Hepatocyte (in vitro differentiated cells): ENCODE data around the gene GPATCH8. TPM values are rescaled to one million over a fixed set of nuclear protein-coding genes. Genes with fewer than 3 reads are reported as not detected.

Experiments used
- DNase-seq: peaks from one replicate; pipeline ENCODE4 v3.0.0-alpha.2; 2016; ENCODE audit warnings: low spot score
- H2AFZ ChIP-seq: fragments of 200-600 bp; sonication (generic); 2 replicates; pipeline ENCODE4 v1.6.0; 2016; ENCODE audit warnings: antibody characterized with exemption, mild to moderate bottlenecking
- H3K27ac ChIP-seq: fragments of 200-600 bp; sonication (generic); 2 replicates; pipeline ENCODE4 v1.5.1; 2016; ENCODE audit warnings: mild to moderate bottlenecking
- H3K27me3 ChIP-seq: fragments of 200-600 bp; sonication (generic); 2 replicates; pipeline ENCODE4 v1.6.1; 2016
- H3K36me3 ChIP-seq: fragments of 200-600 bp; sonication (generic); replicated peaks from 2 replicates; pipeline ENCODE4 v1.5.1; 2016; ENCODE audit warnings: low read depth; ENCODE audit not compliant: insufficient read depth
- H3K4me1 ChIP-seq: fragments of 200-600 bp; sonication (generic); 2 replicates; pipeline ENCODE4 v1.5.1; 2016; ENCODE audit warnings: mild to moderate bottlenecking, moderate library complexity; ENCODE audit not compliant: insufficient read depth
- H3K4me2 ChIP-seq: fragments of 200-600 bp; sonication (generic); 2 replicates; pipeline ENCODE4 v1.6.0; 2016
- H3K4me3 ChIP-seq: fragments of 200-600 bp; sonication (generic); 2 replicates; pipeline ENCODE4 v1.5.1; 2016; ENCODE audit warnings: mild to moderate bottlenecking
- H3K79me2 ChIP-seq: fragments of 200-600 bp; sonication (generic); 2 replicates; pipeline ENCODE4 v1.6.0; 2017; ENCODE audit warnings: mild to moderate bottlenecking
- H3K9me2 ChIP-seq: fragments of 200-600 bp; sonication (generic); replicated peaks from 2 replicates; pipeline ENCODE4 v1.6.0; 2017; ENCODE audit warnings: mild to moderate bottlenecking; ENCODE audit not compliant: insufficient read depth
- H3K9me3 ChIP-seq: fragments of 200-600 bp; sonication (generic); 2 replicates; pipeline ENCODE4 v1.5.1; 2016; ENCODE audit warnings: low read depth, mild to moderate bottlenecking
- H4K20me1 ChIP-seq: fragments of 200-600 bp; sonication (generic); 2 replicates; pipeline ENCODE4 v1.6.0; 2016; ENCODE audit warnings: mild to moderate bottlenecking; ENCODE audit not compliant: insufficient read depth, poor library complexity, severe bottlenecking
- EZH2 ChIP-seq: fragments of 200-600 bp; sonication (generic); IDR thresholded peaks from 2 replicates; pipeline ENCODE4 v1.6.1; 2016; ENCODE audit warnings: antibody characterized with exemption, mild to moderate bottlenecking, borderline replicate concordance
- EZH2phosphoT487 ChIP-seq: fragments of 200-600 bp; sonication (generic); IDR thresholded peaks from one replicate; pipeline ENCODE4 v1.6.1; 2018; ENCODE audit warnings: antibody characterized with exemption, mild to moderate bottlenecking, low read depth, moderate library complexity; ENCODE audit not compliant: unreplicated experiment, severe bottlenecking
- WGBS: methylation state at CpG from one replicate; pipeline ENCODE4 v1.1.6; 2016; ENCODE audit warnings: low lambda C conversion rate; ENCODE audit errors: missing lambda C conversion rate; 5-methylcytosine and 5-hydroxymethylcytosine counted together
- polyA plus RNA-seq: library from polyadenylated mRNA; unstranded; fragments of >200 nt; fragmentation: Nextera tagmentation; extraction: Ambion mirVana; gene quantifications from 2 replicates; pipeline ENCODE4 v1.2.1, GENCODE V29; 2016
- small RNA-seq: library from RNA; depleted of rRNA; stranded (forward); fragments of <200 nt; gene quantifications from one replicate; pipeline ENCODE3, GENCODE V24; 2014
- total RNA-seq: library from RNA; depleted of rRNA; stranded (reverse); fragments of >200 nt; gene quantifications from 2 replicates; pipeline ENCODE4 v1.2.3, GENCODE V29; 2014
- TF ChIP-seq, protein P1 (sequence below): fragments of 200-600 bp; sonication (generic); IDR thresholded peaks from 2 replicates; pipeline ENCODE4 v1.5.1; 2016; ENCODE audit warnings: antibody characterized with exemption, mild to moderate bottlenecking; ENCODE audit not compliant: poor library complexity

Gene GPATCH8
- total and polyA plus RNA-seq, 2 experiments from 2014 or later = 30.0 to 42.1 TPM

DNA sequence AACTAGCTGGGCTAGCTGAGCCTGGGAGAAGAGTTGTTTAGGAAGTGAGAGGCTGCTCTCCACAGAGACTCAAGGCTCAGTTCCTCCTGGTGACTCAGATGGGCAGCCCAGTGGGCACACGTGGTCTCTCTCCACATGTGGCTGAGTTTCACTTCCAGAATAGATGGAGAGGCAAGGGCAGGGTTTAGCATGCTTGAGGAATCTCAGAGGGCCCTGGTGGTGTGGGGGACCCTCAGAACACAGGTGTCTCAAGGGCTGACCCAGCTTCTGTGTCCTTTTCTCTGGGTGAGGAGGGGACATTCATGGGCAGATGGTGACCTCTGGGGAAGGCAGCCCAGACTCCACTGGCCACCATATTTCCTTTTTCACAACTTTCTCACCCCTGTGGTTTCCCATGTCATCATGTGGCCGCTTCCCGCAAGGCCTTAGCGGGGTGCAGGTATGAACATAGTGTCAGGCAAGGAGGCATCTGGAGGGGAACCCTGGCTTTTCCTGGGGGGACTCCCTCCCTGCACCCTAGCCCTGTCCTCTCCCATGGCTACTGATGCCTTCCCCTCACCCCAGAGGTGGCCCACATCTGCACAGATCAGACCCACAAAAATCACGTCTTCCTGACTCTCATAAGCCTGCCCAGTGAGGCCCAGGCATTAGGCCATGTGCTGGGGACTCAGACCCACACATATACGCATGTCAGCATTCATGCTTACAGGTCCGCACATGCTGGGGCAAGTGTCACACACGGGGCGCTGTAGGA lies 154.8 kb downstream of the GPATCH8 start:
- Histone ChIP-seq H3K27me3 (no peaks in the 10 kb centered on the region), H3K9me2 (no peaks in the 10 kb centered on the region), H3K79me2 (peaks cover 15% of the 10 kb centered on the region), H3K4me1 (peaks cover 4% of the 10 kb centered on the region), H3K36me3 (no peaks in the 10 kb centered on the region), H4K20me1 (no peaks in the 10 kb centered on the region), H3K9me3 (no peaks in the 10 kb centered on the region), H3K4me3 (no peak overlapping the region), H3K4me2 (no peak overlapping the region), H2AFZ (no peak overlapping the region), H3K27ac (no peak overlapping the region)
- DNase-seq = no peak
- no peak for TF ChIP-seq EZH2phosphoT487
- TF ChIP-seq, protein P1, sequence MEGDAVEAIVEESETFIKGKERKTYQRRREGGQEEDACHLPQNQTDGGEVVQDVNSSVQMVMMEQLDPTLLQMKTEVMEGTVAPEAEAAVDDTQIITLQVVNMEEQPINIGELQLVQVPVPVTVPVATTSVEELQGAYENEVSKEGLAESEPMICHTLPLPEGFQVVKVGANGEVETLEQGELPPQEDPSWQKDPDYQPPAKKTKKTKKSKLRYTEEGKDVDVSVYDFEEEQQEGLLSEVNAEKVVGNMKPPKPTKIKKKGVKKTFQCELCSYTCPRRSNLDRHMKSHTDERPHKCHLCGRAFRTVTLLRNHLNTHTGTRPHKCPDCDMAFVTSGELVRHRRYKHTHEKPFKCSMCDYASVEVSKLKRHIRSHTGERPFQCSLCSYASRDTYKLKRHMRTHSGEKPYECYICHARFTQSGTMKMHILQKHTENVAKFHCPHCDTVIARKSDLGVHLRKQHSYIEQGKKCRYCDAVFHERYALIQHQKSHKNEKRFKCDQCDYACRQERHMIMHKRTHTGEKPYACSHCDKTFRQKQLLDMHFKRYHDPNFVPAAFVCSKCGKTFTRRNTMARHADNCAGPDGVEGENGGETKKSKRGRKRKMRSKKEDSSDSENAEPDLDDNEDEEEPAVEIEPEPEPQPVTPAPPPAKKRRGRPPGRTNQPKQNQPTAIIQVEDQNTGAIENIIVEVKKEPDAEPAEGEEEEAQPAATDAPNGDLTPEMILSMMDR = no peak
- no peak for TF ChIP-seq EZH2
- WGBS = 90% methylated on average over 9 of the region's 9 CpGs

Small RNA genes within 50 kb of the gene (small RNA-seq; reads per million reads assigned to genes)
- not detected for gene RN7SL258P

Other genes with a start within 250 kb of the GPATCH8 start
- not detected in 2 replicates for gene SLC4A1, start 235.3 kb downstream of the GPATCH8 start, total RNA-seq
- gene SLC4A1, start 235.3 kb downstream of the GPATCH8 start, polyA plus RNA-seq = not detected in 2 replicates
- 2.0 and 2.1 TPM in 2 replicates for gene RUNDC3A, start 194.8 kb downstream of the GPATCH8 start, total RNA-seq
- gene RUNDC3A, start 194.8 kb downstream of the GPATCH8 start, polyA plus RNA-seq = 0.40 and 2.3 TPM in 2 replicates
- gene SLC25A39, start 178.6 kb downstream of the GPATCH8 start, total RNA-seq = 92.7 and 108 TPM in 2 replicates
- 179 and 191 TPM in 2 replicates for gene SLC25A39, start 178.6 kb downstream of the GPATCH8 start, polyA plus RNA-seq
- gene GRN, start 158.1 kb downstream of the GPATCH8 start, total RNA-seq = 210 and 299 TPM in 2 replicates
- 785 and 828 TPM in 2 replicates for gene GRN, start 158.1 kb downstream of the GPATCH8 start, polyA plus RNA-seq
- 12.8 and 13.9 TPM in 2 replicates for gene FAM171A2, start 139.6 kb downstream of the GPATCH8 start, total RNA-seq
- 19.4 and 22.8 TPM in 2 replicates for gene FAM171A2, start 139.6 kb downstream of the GPATCH8 start, polyA plus RNA-seq
- gene ITGA2B, start 113.8 kb downstream of the GPATCH8 start, total RNA-seq = 0.77 TPM in 1 of 2 replicates, not detected in the other
- gene ITGA2B, start 113.8 kb downstream of the GPATCH8 start, polyA plus RNA-seq = 1.0 and 3.6 TPM in 2 replicates
- 19.9 and 22.9 TPM in 2 replicates for gene FZD2, start 54.1 kb upstream of the GPATCH8 start, total RNA-seq
- 31.3 and 35.5 TPM in 2 replicates for gene FZD2, start 54.1 kb upstream of the GPATCH8 start, polyA plus RNA-seq
- 0.04 and 0.13 TPM in 2 replicates for gene MEIOC, start 153.1 kb upstream of the GPATCH8 start, total RNA-seq
- gene MEIOC, start 153.1 kb upstream of the GPATCH8 start, polyA plus RNA-seq = 0.18 and 0.28 TPM in 2 replicates
- 23.7 and 29.2 TPM in 2 replicates for gene CCDC43, start 186.4 kb upstream of the GPATCH8 start, total RNA-seq
- gene CCDC43, start 186.4 kb upstream of the GPATCH8 start, polyA plus RNA-seq = 19.9 and 20.6 TPM in 2 replicates
- gene DBF4B, start 205.3 kb upstream of the GPATCH8 start, total RNA-seq = 1.8 and 4.1 TPM in 2 replicates
- gene DBF4B, start 205.3 kb upstream of the GPATCH8 start, polyA plus RNA-seq = 3.4 and 4.1 TPM in 2 replicates